GM19452 (cell line): ENCODE results near the gene NOS3.

ENCODE experiments used
- ATAC-seq: cut with Tn5 transposase; IDR thresholded peaks from one replicate; pipeline ENCODE4 v1.9.1; 2021; ENCODE audit not compliant: unreplicated experiment

Gene NOS3

DNA sequence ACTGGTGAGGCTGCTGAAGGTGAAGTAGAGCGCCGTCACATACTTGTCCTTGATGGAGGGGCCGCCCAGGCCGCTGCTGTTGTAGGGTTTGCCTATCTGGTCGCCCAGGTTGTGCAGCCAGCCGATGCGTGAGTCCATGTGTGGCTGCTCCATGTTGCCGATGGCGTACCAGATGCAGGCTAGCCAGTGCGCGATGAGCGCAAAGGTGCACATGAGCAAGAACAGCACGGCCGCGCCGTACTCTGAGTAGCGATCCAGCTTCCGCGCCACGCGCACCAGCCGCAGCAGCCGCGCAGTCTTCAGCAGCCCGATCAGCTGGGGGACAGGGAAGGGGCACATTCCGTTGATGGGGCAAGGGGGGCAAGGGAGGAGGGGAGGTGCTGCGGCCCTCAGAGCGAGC is 39.3 kb upstream of the NOS3 start:
- ATAC-seq = no peak

DNA sequence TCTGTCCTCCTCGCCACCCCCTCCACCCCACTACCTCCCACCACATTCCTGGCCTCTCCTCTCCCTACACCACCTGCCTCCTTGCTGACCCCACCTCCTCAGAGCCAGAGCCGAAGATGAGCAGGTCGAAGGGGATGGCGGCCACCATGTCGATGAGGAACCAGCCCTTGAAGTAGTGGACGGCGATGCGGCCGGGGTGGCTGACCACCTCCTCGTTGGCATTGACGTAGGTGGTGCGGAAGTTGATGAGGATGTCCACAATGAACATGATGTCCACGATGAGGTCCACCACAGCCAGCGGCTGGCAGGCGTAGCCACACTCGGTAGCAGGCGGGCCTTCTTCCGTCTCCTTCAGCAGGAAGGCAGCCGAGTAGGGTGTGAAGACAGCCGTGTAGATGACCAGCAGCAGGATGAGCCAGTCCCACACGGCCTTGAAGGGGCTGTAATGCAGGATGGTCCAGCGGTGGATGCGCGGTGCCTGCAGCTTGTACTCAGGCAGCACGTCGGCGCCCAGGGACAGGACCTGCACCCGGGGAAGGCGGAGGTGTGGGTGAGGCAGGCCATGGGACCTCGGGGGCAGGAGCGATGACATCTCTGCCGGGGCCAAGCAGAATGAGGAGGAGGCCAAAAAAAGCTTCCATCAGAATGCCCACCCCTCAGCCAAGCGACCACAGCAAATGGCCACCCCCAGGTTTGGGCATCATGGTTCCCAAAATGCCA is 38.3 kb upstream of the NOS3 start:
- ATAC-seq = no peak

DNA sequence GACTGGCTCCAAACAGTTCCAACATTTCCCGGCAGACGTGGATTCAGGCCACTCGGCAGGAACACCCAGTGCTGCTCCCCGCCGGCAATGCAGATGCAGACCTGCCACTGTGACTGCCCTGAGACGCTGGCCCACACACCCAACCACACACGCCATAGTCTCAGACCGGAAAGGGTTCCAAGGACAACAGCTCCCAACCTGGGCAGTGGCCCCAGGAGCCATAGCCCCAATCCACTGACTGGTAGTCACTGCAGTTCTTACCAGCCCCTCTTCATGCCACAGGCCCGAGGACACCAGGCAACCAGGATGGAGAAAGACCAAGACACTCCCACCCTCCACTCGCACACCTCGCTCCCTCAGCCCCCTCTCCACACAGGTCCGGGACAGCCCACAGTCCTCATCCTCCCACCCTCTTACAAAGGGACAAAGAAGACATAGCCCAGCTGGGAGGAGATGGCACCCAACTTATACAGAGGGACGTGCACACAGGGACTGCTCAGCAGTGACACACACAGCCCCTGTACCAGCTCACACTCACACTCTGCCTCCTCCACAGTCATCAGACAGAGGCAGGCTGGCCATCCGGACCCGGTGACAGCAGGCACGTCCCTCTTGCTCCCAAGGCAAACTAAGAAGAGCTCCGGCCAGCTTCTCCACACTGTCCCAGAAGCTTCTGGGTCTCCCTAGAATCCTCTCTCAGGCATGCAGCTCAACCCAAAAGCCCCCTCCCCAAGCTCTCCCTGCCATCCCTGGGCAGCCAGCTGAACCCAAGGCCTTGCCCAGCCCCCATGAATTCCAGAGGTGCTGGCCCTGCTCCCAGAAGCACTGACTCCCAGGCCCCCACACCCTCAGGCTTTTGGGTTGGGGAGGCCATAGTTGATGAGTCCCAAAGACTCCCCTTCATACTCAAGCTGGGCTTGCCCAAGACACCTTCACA is 37.5 kb upstream of the NOS3 start:
- ATAC-seq = no peak

DNA sequence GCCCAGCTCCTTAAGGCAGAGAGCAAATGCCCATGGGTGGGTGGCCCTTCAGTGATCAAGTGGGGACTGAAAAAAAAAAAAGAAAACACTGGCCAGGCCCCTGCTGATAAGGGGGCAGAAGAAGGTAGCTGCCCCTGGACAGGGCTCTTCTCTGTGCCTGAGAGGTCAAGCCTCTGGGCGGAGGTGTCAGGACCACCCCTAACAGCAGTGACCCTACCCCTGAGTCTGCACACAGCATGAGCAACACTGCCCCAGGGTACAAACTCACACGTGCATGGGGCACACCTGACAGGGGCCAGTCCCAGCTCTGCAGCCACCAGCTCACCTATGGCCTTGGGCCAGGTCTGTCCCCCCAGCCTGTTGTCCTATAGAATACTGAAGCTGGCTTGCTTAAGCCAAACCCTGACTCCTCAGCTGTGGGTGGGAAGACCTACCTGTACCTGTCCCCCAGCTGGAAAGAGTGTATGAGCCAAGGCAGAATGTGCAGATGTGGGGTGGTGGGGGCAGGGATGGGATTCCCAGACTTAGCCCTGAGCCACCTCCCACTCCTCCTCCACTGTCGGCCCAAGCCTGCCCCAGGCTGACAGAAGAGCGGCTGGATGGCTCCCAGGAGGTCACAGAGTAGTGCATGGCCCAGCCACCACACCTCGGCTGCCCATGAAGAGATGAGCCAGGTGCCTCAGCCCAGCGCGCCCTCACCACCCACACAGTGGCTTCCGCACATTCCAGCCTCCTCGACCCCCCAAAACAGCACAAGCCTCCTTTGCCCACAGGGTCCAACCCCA is 36.4 kb upstream of the NOS3 start:
- no peak for ATAC-seq

DNA sequence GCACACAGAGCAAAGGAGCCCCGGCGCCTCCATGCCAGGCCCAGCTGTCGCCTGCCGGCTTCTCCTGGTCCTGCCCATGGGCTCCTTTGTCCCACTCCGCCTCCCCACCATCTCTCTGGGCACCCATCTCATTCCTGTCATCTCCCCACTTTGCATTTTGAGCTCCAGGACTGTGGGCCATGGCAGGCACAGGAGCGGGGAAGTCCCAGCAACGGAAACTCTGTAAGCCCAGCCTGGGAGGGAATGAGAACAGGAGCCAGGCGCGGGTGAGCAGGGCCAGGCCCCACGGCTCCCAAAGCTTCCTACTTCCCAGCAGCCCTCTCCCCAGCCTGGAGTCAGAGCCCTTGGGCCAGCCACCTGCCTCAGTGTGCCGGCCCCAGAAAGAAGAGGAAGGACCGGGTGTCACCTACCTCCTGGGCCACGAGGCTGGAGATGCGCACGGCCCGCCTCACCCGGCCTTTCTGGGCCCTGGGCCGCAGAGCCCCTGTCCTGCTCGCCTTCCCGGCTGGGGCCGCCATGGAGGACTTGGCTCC is 35.8 kb upstream of the NOS3 start:
- no peak for ATAC-seq

DNA sequence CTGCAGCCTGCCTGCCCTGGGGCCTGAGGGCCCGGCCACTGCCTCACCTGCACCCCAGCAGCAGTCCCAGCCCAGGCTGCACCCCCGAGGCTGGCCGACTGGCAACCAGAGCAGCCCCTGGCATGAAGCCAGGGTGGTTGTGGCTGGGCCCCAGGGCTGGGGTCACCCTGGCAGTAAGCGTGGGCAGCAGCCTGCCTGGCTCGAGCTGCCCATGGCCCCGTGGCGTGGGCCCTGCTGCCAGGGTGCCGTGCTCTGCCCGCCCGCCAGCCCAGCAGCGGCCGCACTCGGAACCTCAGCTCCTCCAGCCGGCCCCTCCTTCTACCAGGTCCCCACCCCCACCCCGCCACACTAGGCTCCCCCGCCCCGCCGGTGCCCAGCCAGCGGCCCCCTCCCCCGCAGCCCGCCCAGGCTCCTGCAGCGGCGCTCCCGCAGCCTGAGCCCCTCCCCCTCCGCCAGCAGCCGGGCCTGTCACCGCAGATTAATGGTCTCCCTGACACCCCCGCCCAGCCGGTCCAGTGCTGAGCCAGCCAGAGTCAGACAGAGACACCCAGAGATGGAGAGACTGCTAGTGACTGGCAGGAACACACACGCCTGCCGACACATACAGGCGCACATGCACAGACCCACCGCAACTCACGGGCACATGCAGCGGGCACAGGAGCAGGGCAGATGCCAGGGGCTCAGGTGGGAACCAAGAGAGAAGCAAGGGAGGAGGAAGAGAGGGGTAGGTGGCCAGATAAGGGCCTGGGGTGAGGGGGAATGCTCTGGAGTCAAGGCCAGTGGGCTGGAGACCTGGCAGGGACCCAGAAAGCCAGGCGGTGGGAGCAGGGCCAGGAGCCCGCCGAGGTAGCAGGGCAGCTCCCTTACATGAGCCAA is 35.1 kb upstream of the NOS3 start:
- no peak for ATAC-seq

DNA sequence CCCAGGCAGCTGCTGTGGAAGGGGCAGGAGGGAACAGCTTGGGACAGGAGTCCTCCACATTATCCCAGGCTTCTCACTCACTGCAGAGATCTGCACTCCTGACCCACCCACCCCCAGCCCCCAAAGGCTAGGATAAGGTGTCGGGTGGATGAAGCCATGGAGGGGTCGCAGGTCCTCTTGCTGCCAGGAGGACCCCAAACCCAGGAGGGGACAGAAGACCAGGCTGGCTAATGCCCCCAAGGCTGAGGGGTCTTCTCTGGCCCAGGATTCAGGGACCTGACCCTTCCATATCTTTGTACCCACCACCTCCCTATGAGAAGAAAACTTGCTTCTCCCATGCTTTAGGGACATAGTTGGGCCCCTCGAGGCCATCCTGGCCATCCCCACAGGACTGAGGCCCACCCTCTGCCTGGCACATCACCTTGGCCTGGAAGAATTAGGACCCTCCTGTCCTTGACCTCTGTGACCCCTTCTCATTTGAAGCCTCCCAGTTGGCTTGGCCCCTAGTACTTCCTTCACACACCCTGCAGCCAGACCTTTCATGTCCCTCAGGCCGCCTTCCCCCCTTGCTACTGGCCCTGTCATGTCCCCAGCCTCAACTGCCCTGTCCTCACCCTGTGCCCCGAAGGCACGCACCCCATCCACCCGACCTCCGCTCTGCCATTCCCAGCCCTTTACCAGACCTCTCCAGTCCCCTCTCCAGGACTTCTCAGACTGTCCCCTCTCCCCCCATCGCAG is 34.3 kb upstream of the NOS3 start:
- no peak for ATAC-seq

DNA sequence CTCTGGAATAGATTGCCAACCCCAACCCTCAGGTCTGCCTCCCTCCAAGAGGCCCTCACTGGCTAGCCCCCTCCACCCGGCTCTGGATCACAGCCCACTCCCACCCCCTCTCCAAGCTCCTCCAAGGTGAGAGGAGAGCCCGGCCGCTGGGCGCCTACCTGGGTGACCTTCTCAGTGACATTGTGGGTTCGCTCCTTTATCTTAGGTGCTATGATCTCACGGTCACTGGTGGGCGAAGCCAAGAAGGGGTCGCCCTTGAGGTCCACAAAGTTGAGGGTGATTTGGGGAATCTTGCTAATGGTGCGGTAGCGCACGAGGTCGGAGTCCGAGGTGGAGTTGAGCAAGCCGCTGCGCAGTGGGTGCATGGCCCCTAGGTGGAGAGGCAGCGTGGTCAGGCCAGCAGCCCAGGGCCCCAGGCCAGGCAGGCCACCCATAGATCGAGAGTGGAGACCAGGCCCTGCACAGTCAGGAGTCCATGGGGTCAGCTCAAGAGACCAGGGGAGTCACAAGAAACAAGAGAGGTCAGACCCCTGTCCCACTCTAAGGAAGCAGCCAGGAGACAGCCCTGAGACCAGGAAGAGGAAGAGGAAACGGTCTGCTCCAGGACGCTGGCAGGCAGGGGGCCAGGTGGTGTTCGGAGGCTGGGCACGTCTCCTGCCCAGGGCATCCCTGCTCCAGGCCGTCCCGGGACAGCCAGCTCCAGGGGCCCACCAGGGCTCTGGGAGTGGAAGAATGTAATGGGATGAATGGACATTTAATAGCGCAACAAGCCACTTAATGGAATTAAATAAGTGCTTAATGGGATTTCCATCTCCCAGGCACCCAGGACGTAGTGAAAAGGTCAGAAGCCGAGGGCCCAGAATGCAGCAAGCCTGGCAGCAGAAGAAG is 33.4 kb upstream of the NOS3 start:
- no peak for ATAC-seq

DNA sequence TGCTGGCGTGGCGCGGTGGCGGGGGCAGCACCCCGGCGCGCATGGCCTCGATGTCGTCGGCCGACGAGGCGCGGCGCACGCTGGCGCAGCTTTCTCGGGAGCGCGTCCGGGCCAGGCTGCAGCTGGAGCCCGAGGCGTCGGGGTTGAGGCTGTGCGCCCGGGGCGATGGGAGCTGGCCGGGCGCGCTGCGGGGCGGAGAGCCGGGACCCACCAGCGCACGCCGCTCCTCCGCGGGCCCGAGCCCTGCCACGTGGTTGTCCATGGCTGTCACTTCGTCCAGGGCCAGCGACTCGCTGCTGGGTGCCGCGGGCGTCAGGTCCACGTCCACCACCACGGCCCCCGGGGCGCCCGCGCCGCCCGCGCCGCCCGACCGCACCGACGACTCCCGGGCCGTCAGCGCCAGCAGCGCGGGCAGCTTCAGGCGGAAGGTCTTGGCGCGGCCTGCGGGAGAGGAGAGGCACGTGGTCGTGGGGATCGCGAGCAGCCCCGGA is 32.7 kb upstream of the NOS3 start:
- no peak for ATAC-seq

DNA sequence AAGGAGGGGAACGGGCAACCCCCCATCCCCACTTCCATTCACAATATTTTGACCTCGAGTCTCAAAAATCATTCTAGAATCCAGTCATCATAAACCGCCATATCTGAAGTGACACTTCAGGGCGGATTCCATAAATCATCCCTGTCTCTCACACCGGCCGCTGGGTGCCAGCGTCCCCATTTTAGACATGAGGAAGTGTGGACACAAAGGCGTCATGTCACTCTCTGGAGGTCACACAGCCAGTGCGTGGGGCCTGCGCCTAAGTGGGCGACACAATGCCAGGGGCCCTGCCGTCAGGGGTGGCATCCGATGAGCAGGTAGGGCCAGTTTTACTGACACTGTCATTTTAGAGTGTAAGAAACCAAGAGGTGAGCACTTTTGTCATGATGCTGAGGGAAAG is 32.2 kb upstream of the NOS3 start:
- ATAC-seq = no peak

DNA sequence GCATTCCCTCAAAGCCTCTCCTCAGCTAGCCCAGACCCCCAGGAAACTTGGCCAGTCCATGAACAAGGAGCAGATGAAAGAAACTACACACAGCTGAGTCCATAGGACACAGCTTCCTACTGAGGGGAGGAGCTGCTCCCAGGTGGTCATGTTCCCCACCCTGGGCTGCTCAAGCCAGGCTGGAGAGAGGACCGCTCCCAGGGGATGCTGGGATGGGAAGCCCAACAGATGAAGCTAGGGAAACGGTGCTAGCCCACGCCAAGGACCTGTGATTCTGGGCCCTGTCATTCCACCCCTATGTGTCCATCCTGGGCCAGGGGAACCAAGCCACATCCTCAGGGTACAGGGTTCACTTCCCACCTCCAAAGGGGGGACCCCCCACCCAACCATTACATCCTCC is 31.7 kb upstream of the NOS3 start:
- ATAC-seq = no peak

DNA sequence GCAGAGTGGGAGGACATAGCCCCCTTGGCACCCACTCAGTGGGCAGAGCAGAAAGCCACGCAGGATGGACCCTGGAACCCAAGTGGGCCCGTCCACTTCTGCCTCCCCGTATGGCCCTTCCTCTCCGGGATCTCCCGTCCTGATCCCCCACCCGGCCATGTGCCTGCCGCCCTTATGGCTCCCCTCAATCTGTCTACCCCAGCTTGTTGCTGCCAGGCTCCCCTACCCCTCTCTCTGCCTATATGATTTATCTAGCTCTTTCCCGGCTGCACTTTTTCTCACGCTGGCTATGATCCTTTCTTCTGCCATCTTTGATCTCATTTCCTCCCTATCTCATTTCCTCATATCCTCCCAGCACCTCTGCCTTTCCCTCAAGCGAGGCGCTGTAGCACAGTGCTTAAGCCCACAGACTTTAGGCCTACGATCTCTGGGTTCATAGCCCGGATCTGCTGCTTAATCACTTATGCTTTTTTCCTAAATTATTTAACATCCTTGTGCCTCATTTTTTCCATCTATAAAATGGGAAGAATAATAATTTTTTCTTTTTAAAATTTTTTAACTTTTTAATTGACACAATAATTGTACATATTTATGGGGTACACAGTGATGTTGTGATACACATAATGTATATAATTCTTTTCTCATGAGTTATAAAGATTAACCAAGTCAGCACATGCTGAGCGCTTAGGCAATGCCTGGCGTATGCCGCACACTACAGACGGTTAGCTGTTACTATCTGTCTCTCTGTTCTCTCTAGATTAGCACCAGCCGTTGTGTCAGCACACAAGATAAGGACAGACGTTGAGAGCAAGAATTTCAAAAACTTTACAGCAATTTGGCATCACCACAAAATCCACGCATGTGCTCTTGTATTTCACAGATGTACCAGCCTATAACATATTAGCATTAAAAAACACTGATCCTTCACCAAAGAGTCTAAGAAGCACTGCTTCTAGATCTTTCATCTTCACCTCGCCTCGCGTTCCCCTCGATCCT is 30.8 kb upstream of the NOS3 start:
- ATAC-seq = no peak

DNA sequence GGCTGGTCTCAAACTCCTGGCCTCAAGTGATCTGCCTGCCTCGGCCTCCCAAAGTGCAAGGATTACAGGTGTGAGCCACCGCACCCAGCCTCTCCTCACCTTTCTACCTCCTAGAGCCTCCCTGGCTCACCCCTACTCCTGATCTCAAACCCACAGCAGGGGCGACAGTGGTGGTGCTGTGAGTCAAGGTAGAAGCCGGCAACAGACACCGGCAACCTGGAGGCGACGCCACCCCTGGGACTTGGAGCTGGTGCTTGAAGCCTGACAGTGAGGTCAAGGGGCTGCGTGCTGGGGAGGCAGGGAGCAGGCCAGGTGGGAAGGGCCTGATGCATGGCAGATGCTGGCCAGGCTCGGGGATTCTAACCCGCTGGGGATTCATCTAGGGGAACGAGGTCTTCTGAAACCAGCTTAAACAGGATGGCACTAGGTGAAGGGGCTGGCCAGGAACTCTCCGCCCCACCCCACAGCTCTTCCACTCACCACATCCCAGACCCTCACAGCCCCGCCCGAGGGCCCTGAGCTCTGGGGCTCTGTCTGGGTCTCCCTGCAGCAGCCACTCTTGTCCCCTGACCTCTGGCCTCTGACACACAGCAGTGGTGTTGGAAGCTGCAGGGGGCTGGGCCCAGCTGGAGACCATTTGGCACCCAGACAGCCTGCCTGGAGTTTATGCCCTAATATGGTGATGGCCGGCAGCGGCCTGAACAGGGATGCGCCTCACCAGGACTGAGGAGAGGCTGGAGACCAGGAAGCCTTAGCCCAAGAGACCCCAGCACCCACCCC is 29.1 kb upstream of the NOS3 start:
- no peak for ATAC-seq

DNA sequence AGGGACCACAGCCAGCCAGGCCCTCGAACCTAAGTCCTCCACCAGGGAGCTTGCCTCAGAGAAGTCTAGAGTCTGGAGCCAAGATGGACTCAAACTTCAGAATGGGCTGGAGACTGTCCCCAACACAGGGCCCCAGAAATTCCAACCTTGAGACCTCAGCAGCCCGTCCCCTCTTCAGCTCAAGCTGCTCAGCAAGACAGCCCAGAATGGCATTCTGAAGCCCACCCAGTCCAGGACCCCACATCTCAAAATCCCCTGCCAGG is 28.6 kb upstream of the NOS3 start:
- ATAC-seq = no peak

DNA sequence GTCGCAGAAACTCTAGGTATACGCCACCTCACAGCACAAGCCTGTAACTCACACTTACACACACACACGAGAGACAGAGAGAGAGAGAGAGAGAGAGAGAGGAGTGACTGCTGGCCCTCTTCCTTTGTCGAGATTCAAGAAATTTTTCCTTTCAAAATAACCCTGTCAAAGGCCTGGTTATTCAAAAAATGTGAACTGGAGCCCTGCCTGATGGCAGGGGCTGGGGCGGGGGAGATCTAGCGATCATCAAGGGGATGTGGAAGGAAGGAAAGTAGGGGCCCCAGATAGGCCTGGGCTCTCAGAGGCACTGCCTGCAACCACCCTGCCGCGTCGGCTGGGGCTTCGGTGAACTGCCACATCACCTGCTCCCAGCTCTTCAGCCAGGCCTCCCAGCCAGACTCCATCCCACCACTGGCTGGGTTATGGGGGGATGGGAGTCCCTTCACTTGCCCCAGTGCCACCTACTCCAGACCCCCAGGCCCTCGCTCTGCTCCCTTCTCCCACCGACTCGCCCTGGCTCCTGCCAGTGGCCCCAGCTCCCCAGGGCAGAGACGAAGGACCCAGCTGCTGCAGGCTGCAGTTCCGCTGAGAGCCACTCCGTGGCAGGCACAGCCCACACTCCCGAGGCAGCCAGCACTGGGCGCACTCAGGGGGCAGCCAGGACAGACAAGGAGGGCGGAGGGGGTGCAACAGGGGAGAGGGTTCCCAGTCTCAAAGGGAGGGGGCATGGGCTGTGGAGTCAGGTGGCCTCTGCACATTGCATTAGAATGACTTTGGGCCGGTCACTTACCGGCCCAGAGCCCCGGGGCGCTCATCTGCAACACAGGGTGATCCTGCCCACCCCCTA is 28.0 kb upstream of the NOS3 start:
- ATAC-seq = peak; percentile 70
